HG03378 (cell line): ENCODE results near the gene CENPP.

Experiments
- ATAC-seq: cut with Tn5 transposase; IDR thresholded peaks from one replicate; pipeline ENCODE4 v1.9.1; 2021; ENCODE audit warnings: mild to moderate bottlenecking, moderate library complexity; ENCODE audit not compliant: unreplicated experiment

The CENPP gene

GRCh38 chr9:92325269-92325990, at the start of gene CENPP, which contains the start of gene NOL8:
Gene CENPP (plus strand): TSS chr9:92325953.
Gene NOL8 (minus strand): TSS chr9:92325350. CDS start chr9:92324161, 1,189 bp downstream.
- ATAC-seq = peak; percentile 87

DNA sequence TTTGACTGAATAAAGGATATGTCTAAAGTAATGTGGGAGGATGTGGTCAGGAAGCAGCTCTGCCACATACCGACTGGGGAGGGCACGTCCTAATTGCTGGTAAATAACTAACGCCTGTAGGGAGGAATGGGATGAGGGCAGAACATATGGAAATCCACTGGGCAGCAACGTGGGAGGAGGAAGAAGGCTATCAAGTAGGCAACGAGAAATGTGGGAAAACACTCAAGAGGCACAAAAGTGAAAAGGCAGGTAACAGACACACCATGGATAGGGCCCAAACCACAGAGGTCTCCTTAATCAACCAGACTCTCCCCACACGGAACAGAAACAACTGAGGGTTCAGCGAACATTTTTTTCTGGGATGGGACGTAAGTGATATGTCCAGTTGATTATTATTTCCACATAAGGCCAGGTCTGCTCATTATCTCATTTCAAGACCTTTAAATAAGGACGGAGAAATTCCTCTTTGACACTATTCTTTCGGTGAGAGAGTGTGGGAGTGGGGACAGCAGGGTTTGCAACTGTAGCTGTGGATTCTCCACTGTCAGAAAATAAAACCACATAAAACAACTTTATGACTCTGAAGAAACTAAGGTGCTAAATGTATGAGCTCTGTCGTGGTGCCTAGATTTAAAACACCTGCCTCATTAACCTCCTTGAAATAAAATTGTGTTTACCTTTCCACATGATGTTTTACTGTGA, 49.3 kb upstream of the CENPP start:
- ATAC-seq = no peak

GRCh38 chr9:92278110-92278509, 47.6 kb upstream of the CENPP start:
- ATAC-seq = no peak

DNA sequence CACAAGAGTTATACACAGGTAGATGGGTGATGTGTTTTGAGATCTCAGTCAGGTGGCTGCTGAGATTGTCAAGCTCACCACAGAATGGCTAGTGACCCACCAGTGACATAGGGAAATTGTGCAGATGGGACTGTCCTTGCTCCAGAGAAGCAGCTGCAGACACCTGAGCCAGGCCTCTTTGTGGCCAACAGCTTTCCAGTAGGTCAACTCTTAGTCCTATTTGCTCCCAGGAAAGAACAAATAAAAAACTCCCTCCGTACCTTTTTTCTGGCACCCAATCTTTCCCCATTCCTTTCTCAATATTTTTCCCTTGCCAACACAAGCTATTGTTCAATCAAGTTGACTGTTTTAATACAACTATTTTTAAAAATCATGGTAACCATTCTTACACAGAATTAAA, 46.5 kb upstream of the CENPP start:
- no peak for ATAC-seq

GRCh38 chr9:92289708-92290390, 35.9 kb upstream of the CENPP start:
- ATAC-seq = no peak

GRCh38 chr9:92290785-92291429, 34.8 kb upstream of the CENPP start:
- ATAC-seq = no peak

GRCh38 chr9:92291577-92291976, 34.2 kb upstream of the CENPP start:
- no peak for ATAC-seq

- ATAC-seq = no peak
Measured at GRCh38 chr9:92292338-92293074, 33.2 kb upstream of the CENPP start.

DNA sequence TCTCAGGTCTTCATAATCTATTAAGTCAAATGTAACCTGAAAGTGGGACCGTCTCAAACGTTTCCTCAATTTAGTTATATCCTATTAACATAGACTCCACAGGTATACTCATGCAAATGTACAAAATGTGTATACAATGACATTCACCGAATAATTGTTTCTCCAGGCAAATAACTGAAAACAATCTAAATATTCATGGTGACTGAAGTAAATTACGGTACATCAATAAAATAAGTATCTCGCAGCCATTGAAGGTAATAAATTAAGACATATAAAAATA, 32.7 kb upstream of the CENPP start:
- ATAC-seq = no peak

DNA sequence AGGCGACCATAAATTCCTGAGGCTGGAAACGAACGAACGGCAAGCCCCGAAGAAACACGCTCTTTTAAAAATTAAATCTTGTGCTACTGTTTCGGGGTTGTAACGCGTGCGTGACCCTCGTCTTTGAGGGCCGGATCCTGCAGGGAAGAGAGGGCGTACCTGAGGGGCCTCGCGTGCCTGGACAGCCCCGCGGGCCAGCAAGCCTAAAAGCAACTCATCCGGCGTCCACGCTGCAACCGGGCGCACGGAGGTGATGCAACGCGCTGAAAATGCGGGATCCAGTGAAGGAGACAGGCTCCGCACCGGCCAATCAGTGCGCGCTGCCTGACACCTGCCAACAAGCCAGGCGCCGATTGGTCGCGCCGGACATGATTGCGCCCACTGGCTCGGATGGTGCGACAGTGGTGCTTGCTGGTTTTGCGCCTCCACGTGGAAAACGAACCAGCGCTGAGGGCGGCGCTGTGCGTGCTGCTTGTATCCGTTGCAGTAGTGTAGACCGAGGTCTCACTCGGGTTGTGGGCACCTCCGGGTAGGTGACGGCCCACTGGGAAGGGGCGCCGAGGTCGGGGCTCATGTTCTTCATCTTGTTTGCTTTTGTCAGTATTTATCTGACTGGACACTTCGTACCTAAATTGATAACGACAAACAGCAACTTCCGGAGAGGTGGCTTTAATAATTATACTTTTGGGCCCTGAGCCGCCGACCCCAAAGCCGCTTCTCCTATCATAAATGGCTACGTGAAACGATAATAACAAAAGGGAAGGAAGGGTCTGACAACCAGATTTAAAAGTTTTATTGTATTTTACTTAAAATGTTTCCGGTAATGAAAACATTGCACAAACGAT, 32.1 kb upstream of the CENPP start, which contains the start of gene IARS1:
TSS of gene IARS1 (minus strand) at position 246 of the 845 bp plus-strand sequence. CDS start 4,278 bp downstream, outside the sequence.
- peak; percentile 89 for ATAC-seq

DNA sequence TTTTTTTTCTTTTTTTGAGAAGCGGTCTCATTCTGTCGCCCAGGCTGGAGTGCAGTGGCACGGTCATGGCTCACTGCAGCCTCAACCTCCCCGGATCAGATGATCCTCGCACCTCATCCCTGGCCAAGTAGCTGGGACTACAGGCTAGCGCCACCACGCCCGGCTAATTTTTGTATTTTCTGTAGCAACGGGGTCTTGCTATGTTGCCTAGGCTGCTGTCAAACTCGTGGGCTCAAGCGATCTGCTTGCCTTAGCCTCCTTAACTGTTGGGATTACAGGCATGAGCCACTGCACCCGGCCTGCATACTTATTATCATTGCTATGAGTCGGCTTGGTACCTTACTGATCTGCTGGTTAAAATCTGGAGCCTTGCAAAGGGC, 31.5 kb upstream of the CENPP start:
- no peak for ATAC-seq

- ATAC-seq = no peak
Measured at GRCh38 chr9:92295240-92295790, 30.4 kb upstream of the CENPP start.

DNA sequence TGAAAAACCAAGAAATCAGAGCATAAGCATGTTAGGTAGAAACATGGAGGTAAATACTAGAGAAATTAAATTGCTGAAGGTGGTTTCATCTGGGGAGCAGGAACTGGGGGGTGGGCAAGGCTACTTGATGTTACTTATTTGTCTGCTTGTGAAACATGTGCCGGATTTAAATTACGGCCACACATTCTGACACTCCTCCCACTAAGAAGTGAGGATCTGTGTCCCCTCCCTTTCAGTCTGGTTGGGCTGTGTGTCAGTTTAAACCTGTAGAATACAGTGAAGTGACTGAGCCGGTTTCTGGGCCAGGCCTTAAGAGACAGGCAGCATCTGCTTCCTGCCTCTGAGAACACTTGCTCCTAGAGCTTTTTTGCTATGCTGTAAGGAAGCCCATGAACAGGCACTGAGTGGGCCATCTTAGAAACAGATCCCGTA, 29.9 kb upstream of the CENPP start:
- no peak for ATAC-seq

DNA sequence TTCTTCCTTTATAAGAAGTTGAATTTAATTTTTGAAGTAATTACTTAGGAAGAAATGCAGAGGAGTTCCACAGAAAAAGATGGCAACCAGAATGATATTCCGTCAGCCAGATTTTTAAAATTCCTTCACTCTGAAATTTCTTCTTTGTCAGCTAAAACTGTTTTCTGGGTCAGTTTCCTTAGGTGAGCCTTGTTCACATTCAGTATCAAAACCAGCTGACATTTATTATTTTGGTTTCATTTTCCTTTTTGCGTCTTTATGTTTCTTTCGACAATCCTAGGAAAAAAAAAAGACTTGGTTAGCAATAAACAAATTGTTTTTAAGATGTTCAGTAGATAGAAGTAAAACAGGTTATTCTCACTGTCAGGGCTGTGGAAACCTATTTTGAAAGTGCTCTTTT, 28.1 kb upstream of the CENPP start:
- no peak for ATAC-seq

DNA sequence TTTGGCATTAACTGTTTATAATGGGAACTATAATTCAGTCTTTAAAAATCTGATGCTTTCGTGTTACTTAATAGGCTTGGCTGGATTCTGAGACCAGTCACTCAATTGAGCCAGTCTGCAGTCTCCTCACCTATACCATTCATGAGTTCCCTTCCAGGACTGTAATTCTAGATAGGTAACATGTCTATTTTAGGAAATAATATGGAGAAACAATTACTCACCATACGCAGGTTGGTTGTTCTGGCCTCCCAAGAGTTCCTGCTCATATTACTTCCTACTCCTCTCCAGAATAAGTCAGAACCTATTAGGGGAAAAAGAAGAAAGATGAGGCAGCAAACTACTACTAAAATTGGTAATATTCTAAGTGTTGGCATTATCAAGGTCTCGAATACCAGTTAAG, 27.7 kb upstream of the CENPP start:
- ATAC-seq = no peak

DNA sequence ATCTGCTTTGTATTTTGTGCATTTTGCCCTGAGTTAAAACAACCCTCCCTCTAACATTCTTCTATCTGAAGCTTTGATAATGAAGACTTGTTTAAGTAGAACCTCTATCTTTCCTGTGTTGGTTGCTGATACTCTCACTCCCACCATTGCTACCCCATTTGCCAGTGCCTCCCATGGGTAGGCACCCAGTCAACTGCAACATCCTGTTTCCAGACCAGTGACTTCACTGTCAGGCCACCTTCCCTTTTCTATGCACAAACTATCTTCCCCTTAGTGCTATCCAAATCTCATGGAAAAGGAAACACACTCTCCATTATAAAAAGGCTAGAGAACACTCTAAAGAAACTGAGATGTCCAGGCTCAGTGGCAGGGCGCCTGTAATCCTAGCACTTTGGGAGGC, 26.6 kb upstream of the CENPP start:
- no peak for ATAC-seq

DNA sequence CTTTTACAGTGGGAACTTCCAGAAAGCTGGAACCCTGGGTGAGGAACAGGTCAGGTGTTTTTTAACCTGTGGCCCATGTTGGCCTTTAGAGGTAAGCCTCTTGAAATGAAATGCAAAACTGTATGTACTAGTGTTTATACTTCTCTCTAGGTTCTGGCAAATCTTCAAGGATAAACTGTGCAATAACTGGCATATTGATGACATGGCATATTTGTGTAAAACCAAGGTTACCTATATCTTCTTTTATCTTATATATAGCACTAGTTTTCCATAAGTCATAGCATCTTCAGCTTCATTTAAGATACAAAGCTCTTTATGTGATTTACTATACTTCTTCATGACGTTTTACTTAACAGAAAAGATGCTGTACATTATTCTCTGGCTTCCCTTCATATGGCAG, 24.8 kb upstream of the CENPP start:
- no peak for ATAC-seq

DNA sequence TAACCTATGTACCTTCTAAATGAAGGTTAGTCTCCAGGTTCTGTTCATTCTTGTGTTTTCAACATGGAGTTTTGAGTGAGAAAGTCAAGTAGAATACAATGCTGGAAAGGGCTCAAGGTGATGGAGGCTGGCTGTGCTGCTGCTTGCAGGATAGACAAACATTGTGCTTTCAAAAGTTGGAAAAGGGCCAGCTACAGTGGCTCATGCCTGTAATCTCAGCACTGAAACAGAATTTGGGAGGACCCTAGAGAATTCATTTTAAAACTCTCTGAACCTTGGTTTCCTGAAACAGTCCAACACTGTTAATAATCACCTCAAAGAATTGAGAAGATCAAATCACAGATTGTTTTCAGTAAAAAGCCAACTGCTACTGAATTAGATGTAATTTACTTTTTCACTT, 16.9 kb upstream of the CENPP start:
- no peak for ATAC-seq

GRCh38 chr9:92310562-92310961, 15.2 kb upstream of the CENPP start:
- ATAC-seq = no peak
